Stimulated activated CD8-positive, alpha-beta memory T cell treated with anti-CD3 and anti-CD28 coated beads, Interleukin-12 subunit alpha, Interleukin-12 subunit beta, amount 100 ng/mL, for 24 hours (primary cell): Measurements from ENCODE around the gene FADS2.

ENCODE experiments used
- DNase-seq: peaks from one replicate; pipeline ENCODE4 v3.0.0-alpha.2; 2020; ENCODE audit errors: extremely low read depth

Gene FADS2

DNA sequence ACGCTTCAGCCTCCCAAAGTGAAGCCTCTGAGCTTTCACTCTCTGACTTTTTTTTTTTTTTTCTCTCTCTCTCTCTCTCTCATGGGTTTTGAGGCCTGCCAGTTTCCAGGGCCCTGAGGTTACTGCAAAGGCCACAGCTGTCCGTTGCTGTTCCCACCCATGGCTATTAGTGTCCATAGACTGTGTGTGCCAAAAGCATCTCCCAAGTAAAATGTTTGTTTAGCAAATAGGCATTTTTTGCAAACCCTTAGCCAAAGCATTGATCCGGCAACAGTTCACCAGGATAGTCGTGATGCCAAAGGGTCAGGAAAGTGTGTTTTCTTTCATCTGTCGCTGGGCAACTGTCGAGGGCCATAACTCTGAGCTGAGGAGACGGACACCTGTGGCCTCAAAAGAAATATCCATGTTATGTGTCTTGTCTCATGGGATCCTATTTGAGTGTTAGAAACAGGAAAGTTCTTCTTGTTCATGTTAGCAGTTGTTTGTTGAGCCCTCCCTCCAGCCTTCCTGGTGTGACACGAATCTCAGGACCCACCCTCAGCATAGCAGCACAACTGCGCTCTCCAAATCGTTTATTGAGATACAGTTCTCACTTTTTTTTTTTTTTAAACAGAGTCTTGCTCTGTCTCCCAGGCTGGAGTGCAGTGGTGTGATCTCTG, 18.4 kb downstream of the FADS2 start:
- DNase-seq = no peak

DNA sequence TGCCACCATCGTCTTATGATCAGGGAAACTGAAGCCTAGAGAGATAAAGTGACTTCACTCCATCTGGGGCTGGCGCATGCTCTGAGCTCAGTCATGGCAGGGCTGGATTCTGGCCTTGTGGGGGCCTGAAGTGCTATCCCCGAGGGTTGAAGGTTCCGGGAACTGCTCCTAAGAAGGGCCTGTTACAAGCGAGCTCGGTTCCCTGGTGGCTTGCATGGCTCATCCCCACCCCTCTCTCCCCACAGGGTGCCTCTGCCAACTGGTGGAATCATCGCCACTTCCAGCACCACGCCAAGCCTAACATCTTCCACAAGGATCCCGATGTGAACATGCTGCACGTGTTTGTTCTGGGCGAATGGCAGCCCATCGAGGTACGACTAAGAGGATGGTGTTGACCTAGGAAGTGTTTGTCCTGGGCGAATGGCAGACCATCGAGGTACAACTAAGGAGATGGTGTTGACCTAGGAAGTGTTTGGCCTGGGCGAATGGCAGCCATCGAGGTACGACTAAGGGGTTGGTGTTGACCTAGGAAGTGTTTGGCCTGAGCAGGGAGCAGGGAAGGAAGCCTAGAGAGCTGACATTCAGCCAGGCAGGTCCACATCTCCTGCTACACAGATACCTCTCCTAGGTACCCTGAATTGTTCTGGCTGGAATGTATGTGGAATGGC, 19.9 kb downstream of the FADS2 start:
- no peak for DNase-seq

DNA sequence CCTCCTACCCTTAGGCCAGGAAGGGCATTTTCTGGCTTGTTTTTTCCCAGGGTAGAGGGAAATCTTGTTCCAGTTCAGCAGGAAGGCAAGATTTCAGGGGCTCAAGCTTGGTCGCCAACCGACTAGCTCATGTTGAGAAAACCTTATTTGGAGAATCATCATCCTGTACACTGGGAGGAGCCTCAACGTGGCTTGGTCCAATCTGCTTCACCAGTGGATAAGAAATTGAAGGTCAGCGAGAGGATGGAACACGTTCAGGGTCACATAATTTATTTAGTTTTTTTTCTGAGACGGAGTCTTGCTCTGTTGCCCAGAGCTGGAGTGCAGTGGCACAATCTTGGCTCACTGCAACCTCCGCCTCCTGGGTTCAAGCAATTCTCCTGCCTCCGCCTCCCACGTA, 20.5 kb downstream of the FADS2 start:
- no peak for DNase-seq

DNA sequence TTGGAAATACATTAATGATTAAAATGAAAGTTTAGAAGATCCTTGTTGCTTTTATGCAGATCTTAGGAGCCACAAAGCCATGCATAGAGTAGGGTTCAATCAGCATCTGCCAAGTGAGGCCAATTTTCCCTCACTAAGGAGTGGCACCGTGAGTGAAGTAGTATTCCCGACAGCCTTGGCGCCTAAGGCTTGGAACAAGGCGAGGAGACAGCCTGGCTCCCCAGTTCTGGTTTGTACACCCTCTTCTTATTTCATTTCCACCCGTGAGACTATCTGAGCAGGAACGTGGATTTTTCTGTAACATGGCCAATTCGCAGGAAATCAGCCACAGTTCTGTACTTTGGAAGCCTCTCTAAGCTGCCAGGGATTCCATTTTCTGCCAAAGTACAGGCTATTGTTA, 22.6 kb downstream of the FADS2 start:
- no peak for DNase-seq

DNA sequence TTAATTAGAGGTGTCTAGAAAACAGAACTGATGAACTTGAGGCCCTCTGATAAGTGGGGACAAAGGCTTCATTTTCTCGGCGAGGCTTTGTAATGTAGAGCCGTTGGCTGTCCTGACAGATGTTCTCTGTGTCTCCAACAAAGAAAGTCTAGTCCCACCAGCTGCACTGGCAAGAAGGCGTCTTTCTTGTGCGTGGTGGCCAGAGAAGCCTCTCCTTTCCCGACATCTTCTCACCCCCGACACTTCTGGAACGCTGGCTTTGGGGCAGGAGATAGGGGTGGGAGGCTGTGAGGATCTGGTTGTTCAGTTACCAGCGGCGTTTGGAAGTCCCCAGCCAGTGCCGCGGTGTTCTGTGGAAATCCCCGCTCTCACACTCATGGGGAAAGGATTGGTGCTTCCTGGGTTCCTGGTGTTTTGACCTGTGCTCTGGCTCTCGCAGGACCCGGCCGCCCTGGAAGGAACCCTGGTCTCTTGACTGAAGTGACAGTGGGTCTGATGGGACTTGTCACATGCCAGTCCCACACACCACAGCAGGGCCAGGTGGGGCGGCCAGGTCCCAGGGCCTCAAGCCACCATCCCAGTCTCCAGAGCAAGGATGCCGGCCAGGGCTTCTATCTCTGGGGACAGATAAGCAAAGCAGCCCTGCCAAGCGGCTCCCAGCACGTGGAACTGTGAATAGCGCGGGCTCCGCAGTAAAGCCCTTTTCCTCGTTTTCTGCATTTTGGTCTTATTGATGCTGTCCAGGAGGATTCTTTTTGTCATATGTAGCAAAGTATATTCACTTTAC, 23.2 kb downstream of the FADS2 start:
- DNase-seq = no peak

DNA sequence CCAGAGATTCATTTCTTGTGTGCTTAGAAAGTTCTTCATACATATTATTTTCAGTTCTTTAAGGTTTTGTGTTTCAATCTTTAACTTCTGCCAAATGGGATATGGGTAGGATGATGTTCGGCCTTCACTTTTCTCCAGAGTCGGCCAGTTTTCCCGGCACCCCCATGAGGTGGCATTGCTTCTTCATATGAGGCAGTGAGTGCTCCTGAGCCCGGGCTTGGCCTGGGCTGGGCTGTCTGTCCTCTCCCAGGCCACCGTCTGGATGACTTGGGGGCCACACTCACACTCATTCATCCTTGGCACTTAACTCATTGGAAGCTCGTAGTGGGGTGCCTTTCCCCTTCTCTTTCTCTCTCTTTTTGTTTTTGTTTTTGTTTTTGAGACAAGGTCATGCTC, 23.8 kb downstream of the FADS2 start:
- DNase-seq = no peak

DNA sequence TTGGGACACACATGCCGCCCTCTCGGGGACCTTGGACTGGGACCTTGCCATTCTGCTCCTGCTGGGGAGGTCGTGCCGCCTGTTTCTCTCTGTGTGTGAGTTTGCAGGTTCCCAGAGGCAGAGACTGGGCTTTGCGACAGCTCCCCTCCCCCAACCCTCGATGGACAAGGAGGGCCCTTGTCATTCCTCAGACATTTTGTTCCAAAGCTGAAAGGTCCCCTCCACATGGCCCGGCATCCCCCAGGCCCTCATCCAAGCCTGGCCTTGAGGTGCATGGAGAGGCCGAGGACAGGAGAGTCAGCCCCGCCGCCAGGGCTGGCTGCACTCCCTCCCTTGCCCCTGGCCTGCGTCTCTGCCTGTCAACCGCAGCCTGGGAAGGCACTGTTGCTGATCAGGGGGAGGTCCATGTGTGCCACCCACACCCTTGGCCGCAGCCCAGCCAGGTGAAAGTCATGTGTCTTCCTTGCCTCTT, 25.6 kb downstream of the FADS2 start:
- DNase-seq = no peak

DNA sequence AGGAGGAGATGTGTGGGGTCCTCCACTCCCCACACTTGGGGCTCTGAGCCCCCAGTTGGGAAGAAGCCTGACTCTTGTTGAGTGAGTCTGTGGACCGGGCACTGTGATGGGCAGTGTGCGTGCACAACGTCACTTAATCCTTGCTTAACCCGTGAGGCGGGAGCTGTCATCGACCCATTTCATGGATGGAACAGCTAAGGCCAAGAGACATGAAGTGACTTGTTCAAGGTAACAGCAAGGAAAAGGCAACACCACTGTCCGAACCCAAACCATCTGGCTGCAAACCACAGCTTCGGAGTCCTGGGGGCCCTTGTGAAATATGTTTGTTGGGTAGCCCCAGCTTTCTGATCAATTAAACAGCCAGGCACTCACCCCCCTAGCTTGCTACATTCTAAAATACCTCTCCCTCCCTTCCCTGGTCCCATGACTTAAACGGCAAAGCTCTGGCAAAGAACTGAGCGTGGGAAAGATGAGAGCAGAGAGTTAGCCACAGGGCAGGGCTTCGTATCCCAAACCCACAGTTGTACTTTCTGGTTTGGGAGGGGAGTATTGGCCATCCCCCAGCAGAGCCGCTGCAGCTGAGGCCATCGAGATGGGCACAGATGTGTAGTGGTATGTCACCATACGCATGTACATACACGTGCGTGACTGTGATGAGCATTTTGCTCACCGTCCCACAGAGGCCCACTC, 26.3 kb downstream of the FADS2 start:
- no peak for DNase-seq

DNA sequence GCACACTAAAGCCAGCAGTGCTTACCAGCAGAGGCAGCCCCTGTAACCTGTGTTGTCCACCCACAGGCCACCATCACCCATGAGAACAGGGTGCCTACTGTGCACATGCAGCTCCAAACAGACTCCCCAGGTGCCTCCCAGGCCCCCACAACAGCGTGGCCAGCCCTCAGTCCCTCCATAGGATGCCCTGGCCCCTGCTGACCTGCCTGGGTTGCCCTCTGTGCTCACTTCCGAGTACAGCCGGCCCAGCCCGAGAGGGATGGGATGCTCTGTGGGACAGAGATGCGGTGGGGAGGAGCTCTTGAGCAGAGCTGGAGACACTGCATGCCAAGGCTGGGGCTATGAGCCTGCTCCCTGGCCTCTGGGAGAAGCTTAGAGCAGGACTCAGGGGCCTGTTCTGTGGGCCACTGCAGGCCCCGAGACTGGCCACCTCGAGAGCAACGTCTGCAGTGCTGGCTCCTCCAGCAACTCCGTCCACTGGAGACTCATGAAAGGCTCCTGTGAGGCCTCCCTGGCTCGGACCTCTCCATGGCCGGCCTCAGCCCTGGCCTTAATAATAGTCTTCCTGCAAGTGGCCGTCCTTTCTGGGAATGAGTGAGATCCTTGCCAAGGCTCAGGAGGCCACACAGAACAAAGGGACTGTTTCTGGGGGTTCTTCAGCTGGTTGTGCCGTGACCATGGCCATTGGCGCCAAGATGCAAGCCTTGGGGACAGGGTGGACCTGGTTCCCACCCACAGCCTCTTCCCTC, 27.0 kb downstream of the FADS2 start:
- no peak for DNase-seq

DNA sequence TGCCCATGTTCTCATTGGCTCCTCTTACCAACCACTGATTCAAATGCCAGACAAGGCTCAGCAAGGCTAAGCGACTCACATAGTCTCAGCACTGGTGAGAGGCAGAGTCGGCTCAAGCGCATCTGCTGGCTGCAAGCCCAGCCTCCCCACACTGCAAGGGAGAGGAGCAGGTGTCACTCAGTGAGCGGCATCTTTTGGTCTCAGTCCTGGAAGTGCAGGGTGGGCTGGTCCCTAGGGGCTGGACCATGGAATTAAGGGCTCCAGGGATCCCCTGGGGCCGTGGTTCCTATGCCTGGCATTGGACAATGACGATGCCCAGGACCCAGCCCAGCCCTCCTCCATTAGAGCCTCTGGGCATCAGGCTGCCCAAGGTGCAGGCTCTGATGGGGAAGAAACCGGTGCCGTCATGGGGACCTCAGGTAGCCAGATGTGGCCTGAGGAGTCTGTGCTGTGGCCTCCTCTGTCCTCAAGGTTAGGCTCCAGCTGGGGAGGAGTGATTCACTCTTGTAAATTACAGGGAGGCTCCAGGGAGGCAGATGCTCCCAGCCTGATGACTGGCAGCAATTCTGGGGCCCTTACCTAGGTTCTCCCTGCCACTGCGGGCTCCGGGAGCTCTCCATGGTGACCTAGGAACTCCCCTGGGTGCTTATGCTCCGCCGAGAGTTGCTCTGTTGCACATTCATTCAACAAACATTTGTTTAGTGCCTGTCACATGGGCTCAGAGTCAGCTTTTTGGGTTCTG, 28.0 kb downstream of the FADS2 start:
- DNase-seq = no peak

DNA sequence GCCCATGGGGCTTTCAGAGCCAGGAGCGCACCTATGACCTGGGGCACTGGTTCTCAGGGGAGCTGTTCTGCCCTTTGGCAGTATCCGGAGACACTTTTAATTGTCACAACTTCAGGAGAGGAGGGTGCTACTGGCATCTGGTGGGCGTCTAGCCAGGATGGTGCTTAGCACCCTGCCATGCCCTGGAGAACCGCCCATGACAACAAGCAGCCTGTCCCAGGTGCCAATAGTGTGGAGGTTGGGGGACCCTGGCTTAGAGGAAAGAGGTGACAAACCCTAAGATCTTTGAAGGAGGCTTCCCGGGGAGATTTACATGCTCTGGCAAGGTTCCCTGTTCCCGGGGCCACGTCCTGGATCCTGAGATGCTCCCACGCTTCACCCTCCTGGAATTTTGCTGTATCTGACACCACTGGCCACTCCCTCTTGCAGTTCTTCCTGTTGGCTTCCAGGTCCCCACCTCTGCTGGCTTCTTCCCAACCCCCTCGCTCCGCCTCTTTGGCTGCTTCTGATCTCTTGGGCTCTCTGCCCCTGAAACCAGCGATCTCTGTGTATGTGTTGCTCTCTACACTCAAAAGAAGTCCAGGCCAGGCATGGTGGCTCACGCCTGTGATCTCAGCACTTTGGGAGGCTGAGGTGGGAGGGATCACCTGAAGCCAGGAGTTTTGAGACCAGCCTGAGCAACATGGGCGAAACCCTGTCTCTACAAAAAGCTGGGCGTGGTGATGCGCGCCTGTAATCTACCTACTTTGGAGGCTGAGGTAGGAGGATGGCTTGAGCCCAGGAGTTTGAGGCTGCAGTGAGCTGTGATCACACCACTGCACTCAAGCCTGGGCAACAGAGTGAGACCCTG, 32.2 kb downstream of the FADS2 start:
- DNase-seq = no peak

DNA sequence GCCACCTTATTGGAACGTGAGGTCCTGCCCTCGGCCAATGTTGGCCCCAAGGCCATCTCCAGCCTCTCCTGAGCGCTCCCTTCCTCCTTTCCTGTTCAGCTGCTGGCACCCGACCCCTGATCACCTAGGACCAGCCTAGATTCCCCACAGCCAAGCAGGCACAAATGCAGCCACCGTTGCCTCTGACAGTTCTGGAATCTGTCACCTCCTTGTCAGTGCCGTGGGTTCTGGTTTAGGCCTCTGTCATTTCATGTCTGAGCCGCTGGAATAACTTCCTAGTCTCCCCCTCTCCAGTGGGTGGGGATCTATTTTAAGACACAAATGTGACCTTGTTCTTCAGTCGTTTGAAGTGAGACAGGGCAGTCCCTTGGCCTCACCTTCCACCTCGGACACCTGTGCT, 33.5 kb downstream of the FADS2 start:
- DNase-seq = no peak

DNA sequence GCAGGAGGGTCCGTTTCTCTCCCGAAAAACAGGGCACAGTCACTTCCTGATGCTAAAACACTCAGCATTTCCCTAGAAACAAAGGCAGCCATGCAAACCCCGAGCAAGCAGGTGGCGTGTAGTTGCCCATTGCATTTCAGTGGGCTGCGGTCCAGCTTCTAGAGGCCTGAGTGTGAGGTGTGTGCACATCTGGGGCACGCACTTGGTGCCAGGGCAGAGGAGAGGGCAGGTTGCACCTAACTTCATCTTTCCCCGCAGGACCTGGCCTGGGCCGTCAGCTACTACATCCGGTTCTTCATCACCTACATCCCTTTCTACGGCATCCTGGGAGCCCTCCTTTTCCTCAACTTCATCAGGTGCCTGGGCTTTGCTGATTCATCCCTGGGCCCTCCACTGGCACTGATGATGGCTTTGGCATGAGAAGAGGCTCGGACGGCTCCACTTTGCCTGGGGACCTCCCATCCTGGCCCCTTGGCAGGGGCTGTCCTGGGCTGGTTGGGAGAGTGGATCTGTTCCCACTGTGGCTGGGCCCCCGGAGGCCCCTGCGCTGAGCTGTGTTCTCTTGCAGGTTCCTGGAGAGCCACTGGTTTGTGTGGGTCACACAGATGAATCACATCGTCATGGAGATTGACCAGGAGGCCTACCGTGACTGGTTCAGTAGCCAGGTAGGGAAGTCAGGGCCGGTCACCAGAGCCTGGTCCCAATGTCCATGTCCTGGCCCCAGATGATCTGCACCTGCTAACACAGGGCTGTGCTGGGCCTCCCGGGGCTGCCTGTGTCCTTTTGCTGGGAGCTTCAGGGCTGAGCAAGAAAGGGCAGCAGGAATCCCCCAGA, 34.8 kb downstream of the FADS2 start:
- DNase-seq = no peak

DNA sequence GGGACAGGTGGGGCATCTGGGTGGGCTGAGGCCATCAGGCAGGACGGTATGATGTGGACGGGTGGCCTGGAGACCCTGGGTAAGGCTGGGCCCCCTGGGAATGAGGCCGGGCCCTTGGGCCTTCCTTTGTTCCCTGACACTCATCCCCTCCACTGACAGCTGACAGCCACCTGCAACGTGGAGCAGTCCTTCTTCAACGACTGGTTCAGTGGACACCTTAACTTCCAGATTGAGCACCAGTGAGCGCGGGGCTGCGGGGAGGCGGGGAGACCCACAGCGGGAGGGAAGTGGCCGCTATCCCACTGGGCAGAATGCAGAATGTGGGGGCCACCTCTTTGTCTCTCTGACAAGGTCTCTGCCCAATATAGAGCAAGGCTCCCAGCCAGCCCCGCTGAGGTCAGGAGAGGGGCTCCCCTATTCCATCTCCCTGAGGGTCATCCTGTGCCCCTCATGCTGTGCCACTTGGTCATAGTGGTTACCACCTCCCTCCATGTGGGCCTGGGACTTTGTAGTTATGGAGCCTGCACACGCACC, 35.5 kb downstream of the FADS2 start:
- no peak for DNase-seq

DNA sequence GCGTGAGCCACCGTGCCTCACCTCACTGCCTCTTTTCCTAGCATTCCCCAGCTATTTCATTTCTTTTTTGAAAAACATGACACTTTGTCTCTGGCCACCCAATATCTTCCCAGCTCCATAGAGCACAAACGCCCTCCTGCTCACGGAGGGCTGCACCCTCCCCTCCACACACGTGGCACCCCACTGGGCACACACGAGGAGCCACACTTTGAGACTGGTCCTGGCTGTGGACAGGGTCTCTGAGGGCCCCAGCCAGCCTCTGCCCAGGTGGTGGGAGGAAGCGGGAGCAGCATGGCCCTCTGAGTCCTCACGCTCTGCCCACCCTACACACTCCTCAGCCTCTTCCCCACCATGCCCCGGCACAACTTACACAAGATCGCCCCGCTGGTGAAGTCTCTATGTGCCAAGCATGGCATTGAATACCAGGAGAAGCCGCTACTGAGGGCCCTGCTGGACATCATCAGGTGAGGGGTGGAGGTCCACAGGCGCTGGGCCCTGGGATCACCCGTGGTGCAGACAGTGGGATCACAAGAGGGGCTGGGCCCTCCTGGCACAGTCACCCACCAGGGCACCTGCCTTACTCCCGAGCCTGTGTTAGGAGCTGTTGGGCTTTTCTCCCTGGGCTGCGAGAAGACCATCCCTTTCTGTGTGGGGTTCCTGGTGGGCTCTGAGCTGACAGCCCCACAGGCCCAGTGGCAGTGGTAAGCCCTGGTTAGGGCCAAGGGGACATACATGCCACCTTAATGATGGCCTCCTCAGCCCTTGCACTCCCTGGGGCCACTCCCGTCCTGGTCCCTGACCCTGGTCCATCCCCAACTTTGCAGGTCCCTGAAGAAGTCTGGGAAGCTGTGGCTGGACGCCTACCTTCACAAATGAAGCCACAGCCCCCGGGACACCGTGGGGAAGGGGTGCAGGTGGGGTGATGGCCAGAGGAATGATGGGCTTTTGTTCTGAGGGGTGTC, 37.0 kb downstream of the FADS2 start:
- no peak for DNase-seq

DNA sequence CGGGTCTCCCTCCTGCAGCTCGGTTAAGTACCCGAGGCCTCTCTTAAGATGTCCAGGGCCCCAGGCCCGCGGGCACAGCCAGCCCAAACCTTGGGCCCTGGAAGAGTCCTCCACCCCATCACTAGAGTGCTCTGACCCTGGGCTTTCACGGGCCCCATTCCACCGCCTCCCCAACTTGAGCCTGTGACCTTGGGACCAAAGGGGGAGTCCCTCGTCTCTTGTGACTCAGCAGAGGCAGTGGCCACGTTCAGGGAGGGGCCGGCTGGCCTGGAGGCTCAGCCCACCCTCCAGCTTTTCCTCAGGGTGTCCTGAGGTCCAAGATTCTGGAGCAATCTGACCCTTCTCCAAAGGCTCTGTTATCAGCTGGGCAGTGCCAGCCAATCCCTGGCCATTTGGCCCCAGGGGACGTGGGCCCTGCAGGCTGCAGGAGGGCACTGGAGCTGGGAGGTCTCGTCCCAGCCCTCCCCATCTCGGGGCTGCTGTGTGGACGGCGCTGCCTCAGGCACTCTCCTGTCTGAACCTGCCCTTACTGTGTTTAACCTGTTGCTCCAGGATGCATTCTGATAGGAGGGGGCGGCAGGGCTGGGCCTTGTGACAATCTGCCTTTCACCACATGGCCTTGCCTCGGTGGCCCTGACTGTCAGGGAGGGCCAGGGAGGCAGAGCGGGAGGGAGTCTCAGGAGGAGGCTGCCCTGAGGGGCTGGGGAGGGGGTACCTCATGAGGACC, 38.3 kb downstream of the FADS2 start:
- DNase-seq = no peak

DNA sequence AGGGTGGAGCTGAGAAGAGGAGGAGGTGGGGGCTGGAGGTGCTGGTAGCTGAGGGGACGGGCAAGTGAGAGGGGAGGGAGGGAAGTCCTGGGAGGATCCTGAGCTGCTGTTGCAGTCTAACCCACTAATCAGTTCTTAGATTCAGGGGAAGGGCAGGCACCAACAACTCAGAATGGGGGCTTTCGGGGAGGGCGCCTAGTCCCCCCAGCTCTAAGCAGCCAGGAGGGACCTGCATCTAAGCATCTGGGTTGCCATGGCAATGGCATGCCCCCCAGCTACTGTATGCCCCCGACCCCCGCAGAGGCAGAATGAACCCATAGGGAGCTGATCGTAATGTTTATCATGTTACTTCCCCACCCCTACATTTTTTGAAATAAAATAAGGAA, 38.9 kb downstream of the FADS2 start:
- DNase-seq = no peak
